Gastroesophageal sphincter (tissue), 3 donors: Measurements from ENCODE around the gene ZNF335.

Experiments used
- CTCF ChIP-seq, 4 experiments: fragments of 200-600 bp in 2 of 4; fragments of 450-650 bp in 2 of 4; sonication (generic) in 1 of 4; IDR thresholded peaks; one replicate each; pipeline ENCODE4 v1.5.1; 2017 to 2019; ENCODE audit warnings: antibody characterized with exemption in 4 of 4, mild to moderate bottlenecking in 2 of 4, moderate library complexity in 2 of 4
- EP300 ChIP-seq: sonication (generic); formaldehyde crosslinking; IDR thresholded peaks from one replicate; pipeline ENCODE4 v1.6.1; 2017; ENCODE audit warnings: antibody characterized with exemption, mild to moderate bottlenecking
- POLR2A ChIP-seq, 2 donors: fragments of 450-650 bp; IDR thresholded peaks; one replicate each; pipeline ENCODE4 v1.6.1; 2017; ENCODE audit warnings: antibody characterized with exemption in 2 of 2, mild to moderate bottlenecking in 2 of 2, moderate library complexity in 1 of 2
- POLR2AphosphoS5 ChIP-seq: sonication (generic); formaldehyde crosslinking; IDR thresholded peaks from one replicate; pipeline ENCODE4 v1.6.1; 2017; ENCODE audit warnings: antibody characterized with exemption

- TF ChIP-seq POLR2AphosphoS5 (no peak), CTCF (IDR thresholded peaks at IDR 0.05) (no peak), POLR2A (IDR thresholded peaks at IDR 0.05) (no peak), EP300 (no peak)
Observed at GRCh38 chr20:45962031-45962755, 9.8 kb downstream of the ZNF335 start.
